GM18508 (cell line): ENCODE data around the gene E2F3.

Source experiments
- ATAC-seq: cut with Tn5 transposase; IDR thresholded peaks from one replicate; pipeline ENCODE4 v1.9.1; 2021; ENCODE audit warnings: moderate number of reproducible peaks; ENCODE audit not compliant: insufficient read depth, unreplicated experiment

Gene E2F3

DNA sequence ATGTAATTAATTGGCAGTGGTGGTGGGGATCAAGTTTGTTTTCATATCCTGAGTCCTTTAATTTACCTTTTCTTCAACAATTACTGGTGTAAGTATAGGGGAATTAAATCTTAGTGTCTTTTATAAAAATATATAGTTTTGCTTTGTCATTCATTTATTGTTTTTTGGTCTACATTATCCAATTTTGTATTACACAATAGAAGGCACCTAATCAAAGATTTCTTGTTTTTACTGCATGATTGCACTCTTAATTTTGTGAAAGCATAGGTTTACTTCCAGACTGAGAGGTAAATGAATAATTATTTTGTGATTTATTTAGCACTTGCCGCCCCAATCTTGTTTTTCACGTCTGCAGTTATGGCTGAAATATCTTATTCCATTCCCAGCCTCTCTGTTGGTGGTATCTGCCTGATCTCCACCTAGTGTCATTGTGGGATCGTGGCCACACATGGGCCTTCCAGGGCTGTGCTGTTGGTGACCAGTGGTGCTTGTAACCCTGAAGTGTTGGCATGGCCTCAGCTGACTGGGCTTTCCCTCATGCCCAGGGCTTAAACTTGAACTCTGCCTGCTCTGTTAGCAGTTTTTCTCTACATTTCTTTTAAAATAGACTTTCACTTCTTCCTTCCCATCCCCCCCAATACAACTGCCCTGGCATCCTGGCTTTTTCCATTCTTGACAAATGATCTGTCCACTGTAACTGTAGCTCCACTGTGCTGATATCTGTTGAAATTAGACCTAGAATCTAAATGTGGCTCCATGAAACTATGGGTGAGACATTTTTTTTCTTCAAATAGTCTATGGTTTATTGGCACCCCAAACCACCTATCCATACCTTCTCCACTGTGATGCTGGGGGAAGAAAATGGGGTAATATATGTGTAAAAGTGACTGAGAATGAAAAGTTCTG is 24.8 kb downstream of the E2F3 start:
- ATAC-seq, result no peak

DNA sequence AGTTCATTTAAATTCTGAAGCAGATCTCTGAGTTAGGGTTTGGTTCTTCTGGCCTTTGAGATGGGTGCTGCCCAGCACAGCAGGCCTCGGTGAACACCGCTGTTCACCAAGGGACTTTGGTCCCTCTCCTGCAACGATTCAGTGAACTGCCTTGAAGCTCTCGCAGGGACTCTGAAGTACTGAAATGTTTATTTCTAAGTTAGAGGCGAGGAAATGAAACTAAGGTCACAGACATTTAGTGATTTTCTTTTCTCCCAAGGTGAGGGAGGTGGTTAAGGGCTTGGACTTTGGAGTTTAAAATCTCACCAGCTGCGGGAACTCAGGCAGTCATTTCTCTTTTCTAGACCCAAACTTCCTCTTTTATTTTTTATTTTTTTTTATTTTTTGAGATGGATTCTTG is 26.2 kb downstream of the E2F3 start:
- ATAC-seq, result peak; percentile 90

DNA sequence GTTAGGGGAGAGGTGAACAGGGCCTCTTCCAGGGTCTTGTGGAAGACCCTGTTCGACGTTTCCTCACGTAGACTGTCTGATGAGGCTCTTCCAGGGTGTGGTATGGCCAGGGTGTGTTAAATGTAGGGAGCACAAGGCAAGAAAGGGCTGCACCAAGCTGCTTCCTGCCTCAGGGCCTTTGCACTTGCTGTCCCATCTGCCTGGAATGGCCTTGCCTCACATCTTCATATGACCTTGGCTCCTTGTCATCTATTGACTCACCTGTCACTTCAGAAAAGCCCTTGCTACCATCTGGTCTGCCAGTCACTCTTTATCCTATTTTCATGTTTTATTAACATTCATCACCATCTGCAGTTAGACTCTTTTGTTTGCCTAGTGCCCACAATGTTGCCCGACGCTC is 31.0 kb downstream of the E2F3 start:
- no peak for ATAC-seq

DNA sequence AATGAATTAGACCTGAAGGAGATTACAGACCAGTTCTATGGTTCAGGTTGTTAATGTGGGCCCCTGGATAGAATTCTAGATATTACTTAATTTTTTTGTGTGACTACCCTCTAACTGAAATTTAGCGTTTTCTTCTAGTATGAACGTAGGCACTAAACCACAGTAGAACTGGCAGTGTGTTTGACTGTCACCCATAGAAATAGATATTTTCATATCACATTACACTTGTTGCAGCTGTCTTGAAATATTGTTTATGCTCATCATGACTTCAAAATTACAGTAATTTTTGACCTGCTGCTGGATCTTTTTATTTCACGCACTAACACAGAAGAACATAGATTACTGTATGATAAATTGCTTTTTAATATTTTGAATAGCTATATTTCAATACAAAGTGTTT is 31.6 kb downstream of the E2F3 start:
- ATAC-seq, result no peak

DNA sequence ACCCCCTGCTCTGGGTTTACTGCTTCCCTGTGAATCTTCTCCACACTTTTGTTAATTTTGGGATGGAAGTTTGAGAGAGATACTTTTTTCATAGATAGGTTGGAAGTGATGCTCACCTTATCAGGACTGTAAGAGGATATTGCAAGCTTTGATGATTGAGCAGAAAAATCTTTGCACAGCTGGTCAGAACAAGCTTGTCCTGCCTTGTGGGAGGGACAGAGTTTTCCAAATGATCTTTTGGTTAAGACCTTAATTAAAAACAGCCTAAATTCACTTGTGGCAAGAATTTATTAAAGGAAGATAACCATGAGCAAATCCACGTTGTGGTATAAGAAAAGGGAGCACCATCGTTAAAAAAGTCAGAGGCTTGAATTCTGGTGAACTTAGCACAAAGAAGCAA is 32.2 kb downstream of the E2F3 start:
- ATAC-seq, result no peak

DNA sequence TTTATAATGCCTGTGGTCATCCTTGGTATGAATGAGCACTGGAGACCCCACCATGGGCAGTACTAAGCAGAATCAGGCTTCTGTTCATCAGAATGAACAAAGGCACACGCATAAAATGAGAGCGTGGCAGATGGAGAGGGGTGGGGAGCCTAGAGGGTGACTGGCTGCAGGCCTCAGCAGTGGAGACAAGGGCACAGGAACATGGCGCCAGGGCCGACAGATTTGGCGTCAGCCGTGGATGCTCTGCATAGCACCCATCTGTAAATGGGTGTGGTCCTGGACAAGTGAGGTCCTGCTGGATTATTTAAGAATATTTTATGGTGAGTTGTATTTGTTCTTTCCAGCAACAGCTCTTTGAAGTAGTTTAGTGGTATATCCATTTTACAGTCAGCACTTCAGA is 33.1 kb downstream of the E2F3 start:
- no peak for ATAC-seq

DNA sequence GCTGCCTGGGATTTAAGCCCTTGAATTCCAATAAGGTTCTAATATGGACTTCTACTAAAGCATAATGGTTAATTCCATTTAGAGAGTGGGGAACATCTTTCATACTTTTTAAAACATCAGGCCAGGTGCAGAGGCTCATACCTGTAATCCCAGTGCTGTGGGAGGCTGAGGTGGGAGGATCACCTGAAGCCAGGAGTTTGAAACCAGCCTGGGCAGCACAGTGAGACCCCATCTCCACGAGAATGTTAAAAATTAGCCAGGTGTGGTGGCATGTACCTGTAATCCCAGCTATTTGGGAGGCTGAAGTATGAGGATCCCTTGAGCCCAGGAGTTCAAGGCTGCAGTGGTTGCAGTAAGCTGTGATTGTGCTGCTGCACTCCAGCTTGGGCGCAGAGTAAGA is 35.0 kb downstream of the E2F3 start:
- ATAC-seq, result no peak

DNA sequence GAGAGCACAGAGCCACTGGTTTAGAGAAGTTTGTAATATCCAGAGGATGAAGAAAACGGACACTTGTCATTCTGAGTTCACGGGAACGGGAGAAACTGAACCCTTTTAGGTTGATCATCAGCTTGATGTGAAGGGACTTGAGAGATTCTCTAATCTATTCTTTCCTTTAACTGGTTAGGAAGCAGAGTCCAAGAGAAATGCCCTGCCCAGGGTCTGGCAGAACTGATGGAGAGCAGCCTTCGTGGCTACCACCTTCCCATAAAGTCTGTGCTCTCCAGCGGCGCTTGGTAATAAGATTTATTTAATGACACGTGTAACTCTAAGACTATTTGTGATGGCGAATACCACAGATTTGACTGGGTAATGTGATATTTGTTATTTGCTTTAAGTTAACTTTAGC is 36.0 kb downstream of the E2F3 start:
- no peak for ATAC-seq

DNA sequence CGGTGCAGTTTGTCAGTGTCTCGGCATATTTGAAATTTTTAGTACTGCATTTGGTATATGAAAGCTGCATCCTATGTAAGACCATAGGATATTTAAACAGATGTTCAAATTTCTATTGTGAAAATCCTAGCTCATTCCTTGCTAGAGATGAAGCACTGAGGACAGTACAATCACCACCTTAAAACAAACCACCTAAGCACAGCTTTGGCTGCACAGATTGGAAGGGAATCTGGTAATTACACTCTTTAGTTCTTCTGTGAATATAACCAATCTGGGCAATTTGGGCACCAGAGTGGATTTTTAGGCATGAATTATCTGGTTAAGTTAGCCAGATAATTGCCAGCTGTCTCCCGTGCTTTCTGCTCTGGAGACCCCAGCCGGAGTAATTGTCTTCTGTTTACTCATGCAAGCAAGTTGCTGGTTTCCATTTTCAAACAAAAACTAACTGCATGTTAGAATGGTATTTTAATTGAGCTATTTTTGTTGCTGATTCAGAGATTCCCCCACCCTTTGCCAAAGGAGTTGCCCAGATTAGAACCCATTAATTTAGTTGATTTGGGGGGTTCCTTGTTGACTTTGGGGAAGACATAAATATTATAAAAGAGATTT is 36.9 kb downstream of the E2F3 start:
- no peak for ATAC-seq

DNA sequence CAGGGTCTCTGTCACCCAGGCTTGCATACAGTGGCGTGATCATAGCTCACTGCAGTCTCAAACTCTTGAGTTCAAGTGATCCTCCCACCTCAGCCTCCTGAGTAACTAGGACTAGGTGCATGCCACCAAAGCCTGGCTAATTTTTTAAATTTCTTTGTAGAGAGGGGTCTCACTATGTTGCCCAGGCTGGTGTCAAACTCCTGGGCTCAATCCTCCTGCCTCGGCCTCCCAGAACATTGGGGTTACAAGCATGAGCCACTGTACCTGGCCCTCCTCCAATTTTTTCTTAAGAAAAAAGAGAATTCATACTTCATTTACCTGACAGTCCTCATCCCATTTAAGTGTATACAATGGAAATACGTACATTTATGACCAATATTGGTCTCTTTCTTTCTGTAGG is 37.9 kb downstream of the E2F3 start:
- no peak for ATAC-seq

DNA sequence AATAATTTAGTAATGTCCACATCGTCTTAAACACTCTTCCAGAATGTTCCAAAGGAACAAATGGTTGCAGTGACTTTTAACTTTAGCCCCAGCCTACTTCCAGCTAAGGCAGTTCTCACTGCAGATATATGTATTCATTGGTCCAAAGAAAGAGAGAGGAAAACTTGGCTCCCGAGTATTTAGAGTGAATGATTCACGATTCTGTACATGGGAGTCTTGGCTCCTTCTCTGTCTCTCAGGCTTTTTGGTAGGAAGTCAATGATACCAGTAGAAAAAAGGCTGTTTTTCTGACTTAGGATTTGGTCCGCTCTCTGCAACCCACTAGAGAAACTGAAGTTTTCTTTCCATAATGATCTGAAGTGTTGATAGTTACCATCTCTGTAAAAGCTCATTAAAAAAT is 38.6 kb downstream of the E2F3 start:
- ATAC-seq, result no peak

DNA sequence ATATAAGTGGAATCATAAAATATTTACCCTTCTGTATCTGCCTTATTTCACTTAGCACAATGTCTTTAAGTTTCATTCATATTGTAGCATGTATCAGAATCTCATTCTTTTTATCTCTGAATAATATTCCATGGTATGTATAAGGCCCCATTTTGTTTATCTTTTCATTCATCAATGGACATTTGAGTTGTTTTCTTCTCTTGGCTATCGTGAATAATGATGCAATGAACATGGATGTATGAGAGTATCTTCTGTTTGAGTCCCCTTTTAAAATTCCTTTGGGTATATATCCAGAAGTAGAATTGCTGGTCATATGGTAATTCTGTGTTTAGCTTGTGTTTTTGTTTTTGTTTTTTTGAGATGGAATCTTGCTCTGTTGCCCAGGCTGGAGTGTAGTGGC is 39.6 kb downstream of the E2F3 start:
- ATAC-seq, result no peak

DNA sequence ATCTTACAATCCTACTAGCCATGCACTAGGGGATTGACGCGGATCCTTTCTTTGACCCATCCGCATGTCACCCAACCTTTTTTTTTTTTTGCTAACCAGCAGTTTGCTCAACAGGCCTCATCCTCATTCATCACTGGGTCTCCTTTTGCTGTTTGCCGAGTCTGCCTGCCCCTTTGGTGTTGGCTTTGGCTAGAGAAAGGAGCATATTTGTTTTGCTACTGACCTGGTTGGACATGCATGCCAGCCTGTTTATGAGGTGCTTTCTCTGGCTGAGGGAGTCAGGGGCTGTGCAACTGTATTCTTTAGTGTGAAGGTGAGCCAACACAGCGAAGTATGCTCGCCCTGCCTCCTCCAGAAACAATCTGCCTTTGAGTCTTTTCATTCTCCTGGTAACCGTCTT is 40.2 kb downstream of the E2F3 start:
- ATAC-seq, result no peak

DNA sequence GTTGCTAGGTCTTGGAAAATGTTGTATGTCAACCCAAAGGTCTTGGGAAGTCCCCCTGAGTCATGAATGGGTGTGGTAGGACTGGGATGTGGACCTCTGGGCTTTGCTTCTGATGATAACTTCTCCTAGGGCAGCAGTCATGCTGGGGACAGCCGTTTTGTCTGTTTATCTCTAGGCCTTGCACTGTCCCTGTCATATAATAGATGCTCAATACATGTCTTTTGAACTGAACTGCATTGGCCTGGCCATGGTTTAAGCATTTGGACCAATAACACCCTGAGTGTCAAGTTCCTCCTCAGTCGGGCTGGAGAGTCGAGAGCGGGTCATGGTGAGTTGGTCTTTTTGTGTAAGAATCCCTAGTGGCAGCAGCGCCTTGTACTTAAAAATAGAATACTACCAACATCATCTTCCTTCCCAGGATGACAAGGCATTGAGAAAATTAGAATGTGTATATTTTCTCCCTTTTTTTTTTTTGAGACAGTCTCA is 43.1 kb downstream of the E2F3 start:
- no peak for ATAC-seq

DNA sequence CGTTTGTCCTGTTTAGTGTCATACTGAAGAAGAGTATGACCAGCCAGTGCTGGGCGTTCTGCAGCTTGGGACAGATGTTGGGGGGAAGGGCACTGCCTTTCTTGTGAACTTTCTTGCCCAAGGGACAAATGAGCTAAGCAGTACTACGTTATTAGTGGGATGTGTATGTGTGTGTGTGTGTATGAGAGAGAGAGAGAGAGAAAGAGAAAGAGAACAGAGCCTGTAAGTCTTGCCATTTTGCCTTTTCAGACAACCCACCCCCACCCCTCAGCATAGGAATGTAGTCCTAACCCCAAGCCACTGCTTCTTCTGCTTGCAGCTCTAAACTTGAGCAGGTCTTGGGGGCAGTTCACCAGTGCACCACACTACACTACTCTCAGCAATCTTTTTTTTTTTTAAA is 45.5 kb downstream of the E2F3 start:
- no peak for ATAC-seq

DNA sequence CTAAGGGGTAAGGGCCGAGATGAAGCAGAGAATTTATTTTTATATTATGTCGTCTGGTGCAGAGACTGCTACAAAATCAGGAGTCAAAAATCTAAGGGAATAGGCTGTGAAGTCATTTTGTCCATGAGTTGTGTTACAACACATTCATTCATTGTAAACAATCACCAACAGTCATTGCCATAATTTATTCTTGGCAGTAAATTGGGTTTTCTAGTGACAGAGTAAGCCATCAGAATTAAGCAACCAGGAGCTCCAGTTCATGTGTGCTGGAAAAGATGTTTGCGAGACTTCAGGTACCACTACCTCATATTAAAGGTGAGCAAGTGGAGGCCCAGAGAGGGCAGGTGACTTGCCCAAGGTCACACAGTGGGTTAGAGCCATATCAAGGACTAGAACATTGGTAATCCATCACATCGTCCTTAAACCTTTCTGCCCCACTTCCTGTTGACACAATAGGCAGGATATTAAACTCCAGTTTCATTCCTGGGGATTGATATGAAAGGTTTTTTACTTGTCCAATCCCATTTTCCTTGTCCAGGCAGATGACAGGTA is 46.0 kb downstream of the E2F3 start:
- no peak for ATAC-seq

DNA sequence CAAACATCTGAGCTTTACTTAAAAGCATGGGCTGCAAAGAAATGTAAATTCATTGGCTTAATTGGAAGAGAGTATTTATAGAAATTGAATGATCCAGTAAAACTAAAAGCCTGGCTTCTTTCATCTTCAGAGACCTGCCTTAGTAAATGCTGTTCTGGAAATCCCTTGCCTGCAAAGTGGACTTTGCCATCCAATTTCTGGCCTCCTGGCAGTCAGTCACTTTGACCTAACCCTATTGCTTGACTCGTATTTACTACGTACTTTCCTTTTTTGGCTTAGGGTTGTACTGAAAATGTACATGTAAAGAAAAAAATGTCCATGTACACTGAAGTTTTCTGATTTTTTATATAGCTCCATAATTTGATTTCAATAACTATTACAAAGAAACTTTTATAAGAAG is 47.1 kb downstream of the E2F3 start:
- no peak for ATAC-seq

DNA sequence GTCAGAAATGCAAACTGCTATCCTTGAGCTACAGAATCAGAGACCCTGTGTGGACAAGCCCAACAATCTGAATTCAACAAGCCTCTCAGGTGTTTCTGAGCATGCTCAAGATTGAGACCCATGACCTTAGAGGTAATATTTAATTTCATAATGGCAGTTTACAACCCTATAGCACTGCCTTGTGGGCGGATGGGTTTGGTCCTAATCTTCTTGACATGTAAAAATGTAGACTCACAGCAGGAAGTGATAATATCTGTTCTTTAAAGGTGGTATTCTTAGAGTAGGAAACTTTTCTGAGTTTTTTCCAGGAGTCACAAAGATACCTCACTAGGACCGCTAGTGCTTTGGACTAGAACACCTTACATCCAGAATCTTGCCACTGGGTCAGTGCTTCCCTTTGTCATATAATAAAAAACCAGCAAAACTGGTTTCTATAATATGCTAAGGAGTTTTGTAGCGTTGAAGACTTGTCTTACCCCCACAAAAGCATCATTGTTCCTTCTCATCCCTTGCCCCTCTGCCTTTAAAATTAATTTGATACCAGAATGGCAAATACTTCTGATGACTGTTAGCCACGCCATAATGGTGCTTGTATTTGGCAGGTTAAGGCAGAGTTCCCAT is 52.6 kb downstream of the E2F3 start:
- ATAC-seq, result no peak

DNA sequence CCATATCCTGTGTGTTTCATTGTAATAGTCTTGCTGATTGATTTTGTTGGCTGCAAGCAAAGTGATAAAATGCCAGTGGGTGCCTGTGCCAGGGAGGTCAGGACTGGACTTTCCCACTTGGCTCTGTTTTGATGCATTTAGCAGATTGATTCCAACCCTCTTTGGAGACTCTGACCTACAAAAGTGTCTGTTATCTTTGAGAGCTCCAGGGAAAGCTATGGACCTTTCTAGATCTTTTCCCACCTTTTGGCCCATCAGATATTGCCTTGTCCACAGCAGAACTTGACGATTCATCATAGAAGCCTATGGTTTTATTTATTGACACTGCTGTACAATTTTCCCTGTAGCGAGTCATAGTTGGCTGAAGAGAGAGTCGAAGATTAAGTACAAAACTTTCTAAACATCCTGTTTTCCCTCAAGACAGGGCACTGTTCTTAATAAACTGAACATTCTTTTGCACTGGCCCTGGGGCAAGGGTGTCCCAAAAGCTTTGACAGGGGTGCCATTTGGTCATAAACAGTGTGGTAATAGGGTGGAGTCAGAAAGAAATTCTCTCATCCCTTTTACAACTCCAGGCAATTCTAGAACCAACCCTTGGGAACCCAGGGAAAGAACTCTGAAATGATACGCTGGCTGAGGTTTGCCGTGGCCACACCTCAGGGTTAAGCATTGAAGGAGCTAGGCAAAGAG is 53.7 kb downstream of the E2F3 start:
- no peak for ATAC-seq

DNA sequence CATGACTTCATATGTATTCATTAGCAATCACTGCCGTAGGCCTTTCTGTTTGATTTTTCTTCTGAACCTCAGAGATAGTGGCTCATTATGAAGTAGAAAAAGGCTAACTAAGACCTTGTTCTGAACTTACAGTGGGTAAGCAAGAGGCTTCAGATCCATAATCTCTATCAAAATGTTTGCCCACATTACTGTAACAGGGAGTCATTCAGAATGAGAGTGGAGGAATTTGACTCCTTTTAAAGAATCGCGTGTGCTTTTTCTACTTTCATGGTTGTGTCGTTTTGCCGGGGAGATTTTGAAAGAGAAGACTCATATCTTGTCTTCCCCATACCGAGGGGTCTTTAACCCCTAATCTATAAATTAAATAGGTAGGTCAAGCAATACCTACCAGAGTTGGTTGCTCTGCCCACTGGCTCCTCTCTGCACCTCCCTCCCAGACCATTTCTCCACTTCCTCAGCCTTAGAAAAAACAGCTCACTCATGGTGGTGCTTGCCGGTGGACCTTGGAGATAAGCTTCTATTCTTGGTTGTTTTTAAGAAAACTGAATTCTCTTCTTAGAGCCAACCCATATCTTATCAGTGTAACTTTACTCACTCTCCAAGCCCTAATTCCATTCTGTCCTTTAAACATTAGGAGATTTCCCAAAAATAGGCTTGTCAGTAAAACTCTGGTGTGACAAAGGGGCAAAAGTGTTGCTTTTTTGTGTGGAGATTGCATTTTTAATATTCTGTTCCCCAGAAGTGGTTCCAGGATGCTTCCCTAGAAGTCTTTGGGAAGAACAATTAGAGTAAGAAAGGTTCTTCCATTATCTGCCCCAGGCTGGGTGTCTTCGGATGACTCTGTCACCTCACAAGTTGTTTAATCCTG is 56.6 kb downstream of the E2F3 start:
- ATAC-seq, result no peak
